ENCODE measurements around the gene POM121L2.
A peak's percentile ranks its signal among the peaks of the same experiment; 100 is the strongest.
"Not testable (repeated sequence)": the region's sequence is repeated elsewhere in the genome, so short reads cannot be mapped to it uniquely, and the experiment has no call there.

POM121L2 gene

DNA sequence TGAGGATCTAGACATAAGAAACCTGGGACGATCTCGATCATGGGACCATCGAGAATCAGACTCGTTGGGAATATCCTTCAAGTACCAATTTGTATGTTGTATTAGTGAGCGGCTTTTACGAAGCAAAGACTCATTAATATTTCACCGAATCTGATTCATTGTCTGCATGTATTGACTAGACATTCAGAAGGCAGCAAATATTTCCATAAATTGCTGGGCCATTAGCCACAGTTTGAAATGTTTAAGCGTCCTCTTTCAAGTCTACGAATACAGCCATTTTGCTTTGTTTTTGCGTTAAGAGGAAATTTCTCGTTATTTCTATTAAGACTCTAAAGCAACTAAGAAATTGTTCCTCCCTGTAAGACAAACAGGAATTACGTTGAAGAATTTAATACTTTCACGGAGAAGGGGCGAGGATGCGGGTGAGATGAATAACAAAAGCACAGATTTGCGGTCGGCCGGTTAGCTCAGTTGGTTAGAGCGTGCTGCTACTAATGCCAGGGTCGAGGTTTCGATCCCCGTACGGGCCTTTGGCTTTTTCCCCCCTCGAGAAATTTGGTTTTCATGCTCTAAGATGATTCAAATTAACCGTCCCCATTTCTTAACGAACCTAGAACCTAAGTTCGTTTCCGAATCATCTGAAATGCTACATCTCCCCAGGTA, 18.5 kb downstream of the POM121L2 start:
- no peak for DNase-seq

DNA sequence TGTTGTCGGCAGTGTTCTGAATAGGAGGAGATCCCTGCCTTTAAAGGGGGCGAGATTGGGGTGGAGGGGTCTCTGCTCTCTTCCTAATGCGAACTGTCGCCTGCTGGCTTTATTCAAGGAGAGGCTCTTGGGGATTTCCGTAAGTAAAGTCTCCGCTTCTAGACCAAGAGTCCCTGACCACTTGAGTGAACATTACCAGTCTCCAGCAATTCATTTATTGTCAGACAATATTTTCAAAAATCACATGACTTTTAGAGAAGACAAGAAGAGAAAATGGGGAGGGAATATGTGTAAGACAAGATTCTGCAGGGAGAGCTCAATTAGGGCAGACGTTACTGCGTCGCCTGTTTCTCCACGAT, 21.2 kb downstream of the POM121L2 start:
- DNase-seq, result no peak

DNA sequence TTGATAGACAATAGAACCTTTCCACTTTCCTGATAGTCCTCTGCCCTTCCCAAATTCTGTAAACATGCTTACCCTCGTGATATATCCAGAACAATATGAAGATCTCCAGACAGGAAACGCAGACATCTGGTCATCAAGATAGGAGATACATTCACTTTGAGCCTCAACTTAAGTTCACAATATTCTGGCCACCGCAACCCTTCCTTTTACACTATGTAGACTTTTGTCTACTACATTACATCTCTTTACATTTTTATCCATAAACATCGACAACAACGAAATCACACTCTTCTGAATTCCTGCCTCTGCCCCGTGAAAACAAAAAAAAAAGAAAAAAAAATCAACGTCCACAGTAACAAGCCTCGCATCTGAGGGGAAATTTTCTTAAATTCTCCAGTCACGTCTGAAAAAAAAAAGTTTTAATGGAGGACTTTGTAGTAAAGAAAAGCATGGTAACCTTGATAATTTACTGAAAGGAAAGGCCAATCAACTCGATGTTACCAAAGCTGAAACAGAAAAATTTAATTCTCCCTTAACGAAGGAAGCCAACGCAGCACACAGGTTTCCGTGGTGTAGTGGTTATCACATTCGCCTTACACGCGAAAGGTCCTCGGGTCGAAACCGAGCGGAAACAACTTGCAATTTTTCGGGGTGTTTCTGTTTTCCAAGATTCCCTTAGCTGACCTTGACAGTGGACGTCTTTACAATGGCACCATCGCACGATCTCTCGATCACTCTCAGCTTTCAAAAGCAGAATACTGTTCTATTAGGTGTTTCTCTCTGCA, 21.8 kb downstream of the POM121L2 start:
- no peak for DNase-seq

DNA sequence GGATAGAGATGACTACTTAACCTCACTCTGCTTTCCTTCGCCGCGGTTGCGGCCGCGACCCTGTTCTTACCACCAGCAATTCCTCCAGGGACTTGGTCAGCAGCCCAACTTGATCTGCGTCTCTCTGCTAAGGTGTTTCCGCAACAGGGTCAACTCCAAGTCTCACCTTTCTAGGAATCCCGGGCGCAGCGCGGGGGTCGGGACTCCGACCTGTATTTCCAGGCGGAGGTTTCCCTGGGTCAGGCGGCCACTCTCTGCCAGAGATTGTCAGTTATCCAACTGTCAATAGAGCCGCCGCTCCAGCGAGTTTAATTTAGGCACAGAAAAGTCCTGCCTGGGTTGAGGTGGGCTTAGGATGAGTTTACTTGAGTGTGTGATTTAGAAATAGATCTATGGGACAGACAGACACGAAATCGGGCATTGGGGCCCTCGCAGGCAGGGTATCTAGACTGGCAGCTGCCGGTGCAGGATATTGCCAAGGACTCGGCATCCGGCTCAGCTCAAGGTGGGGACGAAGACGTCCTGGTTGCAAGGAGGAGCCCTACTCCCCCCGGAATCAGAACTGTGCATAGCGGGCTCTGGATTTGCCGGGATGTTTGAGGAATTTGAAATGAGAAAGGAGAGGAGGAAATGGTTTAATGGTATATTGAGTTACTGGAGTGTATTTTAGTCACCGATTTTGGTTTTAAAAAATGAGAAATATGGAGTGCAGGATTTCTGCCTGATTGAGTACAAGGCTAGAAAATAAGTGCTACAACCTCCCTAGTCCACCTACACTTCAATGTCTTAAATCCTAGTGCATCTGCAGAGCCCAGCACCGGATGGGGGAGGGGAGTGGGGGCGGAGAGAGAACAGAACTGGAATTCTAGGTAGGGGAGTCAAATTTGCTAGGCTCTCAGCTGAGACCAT, 23.7 kb downstream of the POM121L2 start:
- no peak for DNase-seq

DNA sequence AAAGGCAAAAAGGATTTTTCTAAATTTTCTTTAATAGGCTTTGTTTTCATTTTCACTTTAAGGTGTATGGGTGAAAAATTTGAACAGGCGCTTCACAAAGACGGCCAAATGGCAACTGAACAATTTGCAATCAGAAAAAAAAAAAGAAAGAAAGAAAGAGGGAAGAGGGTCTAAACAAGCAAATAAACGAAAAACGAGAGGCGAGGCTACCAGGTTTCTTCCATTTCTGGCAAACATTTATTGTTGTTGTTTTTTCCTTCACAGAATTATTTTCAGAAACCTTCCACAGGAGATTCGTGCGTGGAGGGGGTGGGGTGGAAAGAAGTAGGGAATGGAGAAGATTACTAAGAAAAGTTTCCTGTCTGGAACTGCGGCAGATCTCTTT, 24.3 kb downstream of the POM121L2 start:
- no peak for DNase-seq

DNA sequence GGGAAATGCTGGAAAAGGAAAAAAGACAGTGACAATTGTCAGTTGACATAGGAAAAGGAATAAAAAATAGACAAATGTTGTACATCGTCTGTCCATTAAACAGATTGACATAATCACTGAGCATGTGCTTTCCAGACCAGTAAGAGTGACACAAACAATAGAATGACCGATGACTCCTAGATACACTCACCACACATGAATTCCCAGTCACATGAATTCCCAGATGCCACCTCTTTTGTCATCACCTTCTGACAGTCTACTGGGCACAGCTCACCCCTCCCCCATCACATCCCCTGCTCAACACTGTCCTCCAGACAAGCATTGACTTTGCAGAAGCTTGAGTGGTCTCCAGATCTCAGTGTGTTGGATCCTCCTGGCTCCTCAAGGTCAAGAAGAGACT, 25.9 kb downstream of the POM121L2 start:
- no peak for DNase-seq

DNA sequence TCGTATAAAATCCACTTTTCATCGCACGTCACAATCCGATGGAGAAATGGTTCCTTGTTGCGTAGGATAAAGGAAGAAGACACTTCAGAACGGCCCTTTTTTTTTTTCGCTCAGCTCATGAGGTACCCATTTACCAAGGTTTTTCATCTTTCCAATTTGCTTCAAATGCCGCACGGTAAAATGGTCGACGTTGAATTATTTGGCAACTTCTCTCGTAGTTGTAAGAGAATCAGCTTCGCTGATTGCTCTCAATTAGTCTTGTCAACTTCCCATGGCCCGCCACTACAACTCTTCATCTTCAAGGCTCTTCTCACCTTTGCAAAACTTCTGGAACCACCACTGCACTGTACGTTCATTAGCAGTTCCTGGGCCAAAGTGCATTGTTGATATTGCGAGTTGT, 28.8 kb downstream of the POM121L2 start:
- no peak for DNase-seq

DNA sequence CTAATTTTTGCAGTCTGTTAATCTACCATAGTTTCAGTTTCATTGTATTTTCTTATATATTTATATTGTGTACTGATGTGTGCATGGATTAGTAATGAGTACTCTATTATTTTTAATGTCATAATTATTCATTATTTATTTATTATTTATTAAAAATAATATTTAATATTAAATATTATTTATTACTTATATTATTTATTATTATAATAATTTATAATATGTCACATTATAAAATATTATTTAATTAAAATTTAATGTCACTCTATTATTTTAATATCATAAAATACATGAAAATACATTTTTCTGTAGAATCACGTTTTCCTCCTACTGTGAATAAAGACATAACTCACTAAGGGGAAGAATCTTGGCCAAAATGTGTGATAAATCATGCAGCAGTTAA, 30.5 kb downstream of the POM121L2 start:
- no peak for DNase-seq

DNA sequence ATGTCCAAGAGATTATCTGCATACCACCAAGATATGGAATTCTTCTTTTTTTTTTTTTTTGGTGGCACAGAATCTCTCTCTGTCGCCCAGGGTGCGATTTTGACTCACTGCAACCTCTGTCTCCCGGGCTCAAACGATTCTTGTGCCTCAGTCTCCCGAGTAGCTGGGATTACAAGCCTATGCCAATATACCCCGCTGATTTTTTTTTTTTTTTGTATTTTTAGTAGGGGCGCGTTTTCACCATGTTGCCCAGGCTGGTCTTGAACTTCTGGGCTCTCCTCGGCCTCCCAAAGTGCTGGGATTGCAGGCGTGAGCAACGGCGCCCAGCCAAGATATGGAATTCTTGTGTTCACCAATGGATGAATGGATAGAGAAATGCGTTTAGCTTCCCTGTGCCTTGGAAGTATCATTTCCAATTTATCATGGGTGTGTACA, 31.0 kb downstream of the POM121L2 start:
- DNase-seq, result no peak

DNA sequence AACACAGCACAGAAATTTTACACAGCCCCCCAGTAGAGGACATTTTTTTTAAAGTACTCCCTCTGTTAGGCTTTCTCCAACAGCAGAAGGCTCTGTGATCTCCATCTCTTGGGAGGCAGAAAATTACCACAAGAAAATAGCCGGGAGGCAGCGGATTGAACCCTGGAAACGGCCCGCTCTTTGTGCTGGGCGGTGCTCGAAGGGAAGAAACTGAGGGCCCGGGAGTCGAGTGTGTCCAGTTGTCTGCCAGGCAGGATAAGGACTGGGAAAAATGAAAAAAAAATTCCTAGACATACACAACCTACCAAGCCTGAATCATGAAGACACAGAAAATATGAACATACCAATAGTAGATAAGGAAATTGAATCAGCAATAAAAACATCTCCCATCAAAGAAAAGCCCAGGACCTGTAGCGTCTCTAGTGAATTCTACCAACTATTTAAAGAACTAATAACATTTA, 31.5 kb downstream of the POM121L2 start:
- no peak for DNase-seq

DNA sequence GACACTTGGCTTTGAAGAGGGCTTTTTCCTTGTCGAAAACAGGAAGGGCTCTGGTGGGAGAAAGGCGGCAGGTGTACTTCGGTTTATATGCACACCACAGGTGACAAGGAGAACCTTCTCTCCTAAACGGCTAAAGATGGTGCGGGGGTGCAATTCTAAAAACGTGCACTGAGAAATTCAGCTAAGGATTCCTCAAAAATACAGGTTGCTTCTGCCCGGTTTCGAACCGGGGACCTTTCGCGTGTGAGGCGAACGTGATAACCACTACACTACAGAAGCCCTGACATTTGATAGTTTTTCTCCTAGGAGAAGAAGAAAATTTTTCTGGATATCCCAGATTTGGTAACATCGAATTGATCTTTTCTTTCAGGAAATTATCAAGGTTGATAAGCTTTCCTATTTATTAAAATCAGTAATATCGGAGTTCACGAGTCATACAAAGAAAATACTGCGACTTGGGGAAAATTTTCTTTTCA, 32.0 kb downstream of the POM121L2 start:
- peak; percentile 66 for DNase-seq

DNA sequence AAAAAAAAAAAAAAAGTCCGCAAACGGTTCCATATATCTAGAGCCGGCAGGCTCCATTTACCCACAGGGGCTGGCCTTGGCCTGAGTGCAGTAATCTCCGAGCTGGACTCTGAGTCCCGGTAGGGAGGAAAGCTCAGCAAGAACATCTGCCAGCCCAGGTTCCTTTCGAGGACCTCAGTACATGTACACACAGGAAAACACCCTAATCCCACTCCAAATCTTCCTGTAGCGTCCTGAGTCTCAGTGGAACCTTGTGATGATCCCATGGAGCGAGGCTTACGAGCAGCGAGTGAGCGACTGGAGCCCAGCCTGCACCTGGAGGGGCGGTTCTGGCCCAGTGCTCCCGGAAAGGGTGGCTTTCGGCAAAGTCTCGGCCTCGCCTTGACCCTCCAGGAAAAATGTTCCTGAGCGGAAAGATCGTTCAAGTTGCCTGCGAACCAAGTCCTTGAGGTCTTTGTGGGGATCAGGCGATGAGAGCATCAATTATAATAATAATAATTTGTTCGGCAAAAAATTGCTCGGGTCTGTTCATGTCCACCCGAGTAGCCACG, 32.5 kb downstream of the POM121L2 start:
- no peak for DNase-seq

DNA sequence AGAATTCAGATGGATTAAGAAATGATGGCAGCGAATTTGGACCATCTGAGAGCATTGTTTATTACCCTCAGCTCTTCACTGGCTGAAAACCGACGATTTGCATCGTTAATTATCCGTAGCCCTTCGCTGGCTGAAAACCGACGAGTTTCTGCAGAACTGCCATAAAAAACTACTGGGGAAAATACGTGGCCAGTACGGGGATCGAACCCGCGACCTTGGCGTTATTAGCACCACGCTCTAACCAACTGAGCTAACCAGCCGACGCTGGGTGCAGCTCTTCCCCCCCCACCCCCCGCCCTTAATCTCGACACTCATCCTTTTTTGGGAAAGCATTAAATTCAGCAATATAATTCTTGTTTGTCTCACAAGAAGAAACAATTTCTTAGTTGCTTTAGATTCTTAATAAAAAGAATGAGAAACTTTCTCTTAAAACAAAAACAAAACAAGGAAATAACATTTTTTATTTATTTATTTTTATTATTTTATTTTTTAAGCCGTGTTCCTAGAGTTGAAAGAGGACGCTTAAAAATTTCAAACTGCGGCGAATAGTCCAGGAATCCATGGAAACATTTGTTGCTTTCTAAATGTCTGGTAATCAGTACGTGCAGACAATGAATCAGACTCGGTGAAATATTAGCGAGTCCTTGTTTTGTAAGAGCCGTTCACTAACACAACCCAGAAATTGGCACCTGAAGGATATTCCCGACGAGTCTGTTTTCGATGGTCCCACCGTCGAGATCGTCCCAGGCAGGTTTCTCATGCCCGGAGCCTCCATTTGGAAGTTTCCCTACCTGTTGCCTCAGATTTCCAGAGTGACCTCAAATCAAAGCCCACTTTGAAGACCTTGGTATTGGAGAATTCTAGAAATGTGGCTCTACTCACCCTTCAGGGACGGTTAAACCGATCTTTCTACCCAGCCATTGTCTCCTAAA, 36.8 kb downstream of the POM121L2 start:
- DNase-seq, result peak; percentile 60

DNA sequence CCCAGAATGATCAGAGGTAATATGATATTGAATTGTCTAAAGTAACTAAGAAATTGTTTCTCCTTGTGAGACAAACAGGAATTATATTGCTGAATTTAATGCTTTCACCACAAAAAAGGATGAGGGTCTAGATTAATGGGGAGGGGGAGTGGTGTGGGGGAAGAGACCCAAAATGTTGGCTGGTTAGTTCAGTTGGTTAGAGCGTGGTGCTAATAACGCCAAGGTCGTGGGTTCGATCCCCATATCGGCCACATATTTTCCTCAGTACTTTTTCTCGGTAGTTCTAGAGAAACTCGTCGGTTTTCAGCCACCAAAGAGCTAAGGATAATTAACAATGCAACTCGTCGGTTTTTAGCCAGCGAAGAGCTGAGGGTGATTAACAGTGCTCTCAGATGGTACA, 38.3 kb downstream of the POM121L2 start:
- DNase-seq, result no peak

DNA sequence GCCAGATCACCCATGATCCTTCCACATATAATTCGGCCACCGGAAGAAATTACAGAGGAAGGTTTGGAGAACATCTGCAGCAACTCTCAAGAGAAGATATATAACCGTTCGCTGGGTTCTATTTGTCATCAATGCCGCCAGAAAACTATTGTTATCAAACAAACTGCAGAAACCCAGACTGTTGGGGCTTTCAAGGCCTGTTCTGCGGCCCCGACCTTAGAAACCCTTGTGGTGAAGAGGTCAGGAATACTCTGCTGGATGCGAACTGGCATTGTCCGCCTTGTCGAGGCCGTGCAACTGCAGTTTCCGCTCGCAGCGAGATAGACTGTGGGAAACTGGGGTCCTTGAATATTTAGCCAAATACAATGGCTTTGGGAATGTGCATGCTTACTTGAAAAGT, 43.3 kb downstream of the POM121L2 start:
- no peak for DNase-seq

DNA sequence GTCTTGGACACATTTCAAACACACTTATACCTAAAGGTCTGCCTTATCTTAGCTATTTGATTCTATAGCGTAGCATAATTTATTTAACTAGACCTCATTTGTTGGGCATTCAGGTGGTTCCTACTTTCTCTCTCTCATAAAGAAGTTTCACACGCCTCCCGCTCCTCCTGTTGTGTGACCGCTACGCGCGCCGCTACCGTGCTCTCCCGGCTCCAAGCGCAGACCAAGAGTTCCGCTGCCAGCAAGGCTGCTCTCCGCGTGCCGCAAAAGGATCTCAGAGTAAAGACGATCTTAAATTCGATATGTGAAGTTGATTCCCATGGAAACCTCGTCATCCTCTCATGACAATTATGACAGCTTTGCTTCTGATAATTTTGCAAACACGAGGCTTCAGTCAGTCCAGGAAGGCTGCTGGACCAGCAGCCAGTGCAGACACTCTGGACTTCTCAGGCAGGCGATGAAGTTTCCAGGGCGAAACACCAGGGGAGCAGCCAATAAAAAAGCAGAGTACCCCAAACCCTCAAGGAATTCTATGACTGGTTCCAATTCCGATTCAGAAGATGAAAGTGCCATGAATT, 44.1 kb downstream of the POM121L2 start:
- no peak for DNase-seq

DNA sequence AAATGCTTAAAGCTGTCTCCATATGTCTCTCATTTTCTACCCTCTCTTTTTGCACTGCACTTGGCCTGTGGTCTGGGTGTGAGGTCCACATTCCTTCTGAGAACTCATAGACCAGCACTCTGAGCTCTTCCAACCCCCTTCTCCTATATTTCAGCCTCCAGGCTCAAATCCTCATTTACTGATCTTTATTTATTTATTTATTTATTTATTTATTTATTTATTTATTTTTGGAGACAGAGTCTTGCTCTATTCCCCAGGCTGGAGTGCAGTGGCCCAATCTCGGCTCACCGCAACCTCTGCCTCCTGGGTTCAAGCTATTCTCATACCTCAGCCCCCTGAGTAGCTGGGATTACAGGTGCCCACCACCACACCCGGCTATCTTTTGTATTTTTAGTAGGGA, 45.1 kb downstream of the POM121L2 start:
- DNase-seq, result not testable (repeated sequence)

DNA sequence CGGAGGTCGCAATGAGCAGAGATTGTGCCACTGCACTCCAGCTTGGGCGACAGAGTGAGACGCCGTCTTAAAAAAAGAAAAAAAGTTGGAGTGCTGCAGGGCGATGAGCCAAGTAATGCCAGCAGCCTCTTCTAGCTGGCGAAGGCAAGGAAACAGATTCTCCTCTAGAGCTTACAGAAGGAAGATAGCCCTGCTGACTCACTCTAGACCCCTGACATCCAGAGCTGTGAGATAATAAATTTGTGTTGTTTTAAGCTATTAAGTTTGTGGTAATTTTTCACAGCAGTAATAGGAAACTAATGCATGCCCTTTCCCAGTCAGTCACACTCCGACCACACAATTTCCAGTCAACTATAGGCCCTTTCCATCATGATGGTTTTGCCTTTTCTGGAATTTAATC, 48.2 kb downstream of the POM121L2 start:
- no peak for DNase-seq

DNA sequence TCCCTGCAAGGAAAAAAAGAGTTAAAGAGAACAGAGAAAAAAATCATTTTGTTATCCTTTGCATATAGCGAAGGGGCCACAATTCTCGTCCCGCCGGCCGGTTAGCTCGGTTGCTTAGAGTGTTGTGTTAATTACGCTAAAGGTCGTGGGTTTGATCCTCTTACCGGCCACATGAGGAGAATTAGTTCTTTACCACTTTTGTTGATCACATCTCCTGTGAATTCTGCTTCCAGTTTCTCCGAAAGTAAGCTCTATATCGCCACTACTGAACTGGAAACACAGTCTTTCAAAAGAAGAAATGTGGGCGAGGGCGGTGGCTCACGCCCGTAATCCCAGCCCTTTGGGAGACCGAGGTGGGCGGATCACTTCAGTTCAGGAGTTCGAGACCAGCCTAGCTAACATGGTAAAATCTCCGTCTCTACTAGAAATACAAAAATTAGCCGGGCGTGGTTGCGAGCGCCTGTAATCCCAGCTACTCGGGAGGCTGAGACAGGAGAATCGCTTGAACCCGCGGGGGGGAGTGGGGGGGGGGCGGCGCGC, 51.2 kb downstream of the POM121L2 start:
- DNase-seq, result no peak

DNA sequence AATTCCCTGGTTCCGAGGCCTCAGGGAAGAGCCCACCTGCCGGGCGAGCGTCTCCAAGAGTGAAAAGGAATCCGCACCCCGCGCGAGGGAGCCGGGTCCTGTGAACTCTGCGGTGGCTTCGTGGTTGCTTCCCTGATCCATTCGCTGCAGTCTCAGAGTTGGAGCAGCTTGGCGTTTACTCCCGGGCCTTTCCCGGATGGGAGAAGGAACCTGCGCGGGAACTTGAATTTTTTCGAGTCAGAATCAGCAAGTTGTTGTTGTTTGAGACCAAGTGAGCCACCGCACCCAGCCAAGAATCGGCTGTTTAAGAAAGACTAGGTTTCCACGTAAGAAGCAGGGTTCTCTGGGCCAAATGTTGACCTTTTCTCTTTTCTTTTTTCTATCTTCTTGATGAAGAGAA, 51.7 kb downstream of the POM121L2 start:
- no peak for DNase-seq
